ENCODE measurements around the gene ASB13. TPM values are rescaled to one million over a fixed set of nuclear protein-coding genes. Genes with fewer than 3 reads are reported as not detected.

ASB13 gene
- total and polyA plus RNA-seq, 2 of the 13 experiments (the other 11 are each of a cell fraction or from before 2014, with no cell fraction given): 9.3 to 15.4 TPM

GRCh38 chr10:5659702-5660528 is 6.5 kb downstream of the ASB13 start (continued):
- TF ChIP-seq STAT6 (CRISPR knock-in tag; IDR thresholded peaks at IDR 0.05; ENCODE audit: borderline replicate concordance) (no peak; the same call in 1 of the 2 replicates), MTF2 (CRISPR knock-in tag; IDR thresholded peaks at IDR 0.05; ENCODE audit: borderline replicate concordance) (no peak), PREB (CRISPR knock-in tag; IDR thresholded peaks at IDR 0.05) (no peak), ZNF720 (CRISPR knock-in tag; IDR thresholded peaks at IDR 0.05) (no peak; the same call in 1 of the 2 replicates), GRHL1 (CRISPR knock-in tag; conservative IDR thresholded peaks at IDR 0.05) (no peak), SAP130 (CRISPR knock-in tag; IDR thresholded peaks at IDR 0.05; ENCODE audit: low read depth) (peak; percentile 92), CBX1 (IDR thresholded peaks at IDR 0.05; ENCODE audit: low read depth) (no peak), ZBTB26 (CRISPR knock-in tag; IDR thresholded peaks at IDR 0.05; ENCODE audit: borderline replicate concordance) (no peak; the same call in 1 of the 2 replicates), ZNF441 (CRISPR knock-in tag; IDR thresholded peaks at IDR 0.05; ENCODE audit: borderline replicate concordance) (peak; percentile 28; the same call in 1 of the 2 replicates), ATF1 (CRISPR knock-in tag; IDR thresholded peaks at IDR 0.05) (no peak; the same call in 1 of the 2 replicates), PAXIP1 (CRISPR knock-in tag; conservative IDR thresholded peaks at IDR 0.05) (peak; percentile 82), NBN (conservative IDR thresholded peaks at IDR 0.05) (no peak), NR2C2 (CRISPR knock-in tag; IDR thresholded peaks at IDR 0.05; ENCODE audit: borderline replicate concordance) (peak; percentile 95), PHF20 (CRISPR knock-in tag; IDR thresholded peaks at IDR 0.05) (peak; percentile 48; the same call in 1 of the 2 replicates), SMAD1 (CRISPR knock-in tag; IDR thresholded peaks at IDR 0.05; ENCODE audit: borderline replicate concordance, low read depth) (no peak; the same call in 1 of the 2 replicates), GABPA (IDR thresholded peaks at IDR 0.05; ENCODE audit: low read depth, low read length) (no peak), GABPA (CRISPR knock-in tag; IDR thresholded peaks at IDR 0.05; ENCODE audit: low read depth) (peak; percentile 68)
